ENCODE measurements around the gene TSTD1.
"Not testable (repeated sequence)": the region's sequence is repeated elsewhere in the genome, so short reads cannot be mapped to it uniquely, and the experiment has no call there.

Gene TSTD1

GRCh38 chr1:161029466-161029865 is 9.3 kb downstream of the TSTD1 start:
- H3K27ac ChIP-seq (ENCODE audit: low read depth, low read length); H3K4me1 ChIP-seq (ENCODE audit: insufficient read depth, low read length); H3K36me3 ChIP-seq (ENCODE audit: insufficient read depth, low read length); H3K9me3 ChIP-seq (ENCODE audit: insufficient read depth, low read depth, low read length); H3K9ac ChIP-seq (ENCODE audit: low read depth, low read length); H3K4me3 ChIP-seq (ENCODE audit: low read length); H3K27me3 ChIP-seq (ENCODE audit: insufficient read depth, low read length): not testable (repeated sequence)
- 96% methylated on average over 32 of the region's 32 CpGs for WGBS

GRCh38 chr1:161026954-161027353 is 11.8 kb downstream of the TSTD1 start:
- H3K36me3 ChIP-seq (ENCODE audit: insufficient read depth, low read length); H3K27ac ChIP-seq (ENCODE audit: low read depth, low read length); H3K9me3 ChIP-seq (ENCODE audit: insufficient read depth, low read depth, low read length); H3K27me3 ChIP-seq (ENCODE audit: insufficient read depth, low read length); H3K4me3 ChIP-seq (ENCODE audit: low read length); H3K9ac ChIP-seq (ENCODE audit: low read depth, low read length); H3K4me1 ChIP-seq (ENCODE audit: insufficient read depth, low read length): not testable (repeated sequence)
- WGBS = 96% methylated on average over 1 of the region's 1 CpG

DNA sequence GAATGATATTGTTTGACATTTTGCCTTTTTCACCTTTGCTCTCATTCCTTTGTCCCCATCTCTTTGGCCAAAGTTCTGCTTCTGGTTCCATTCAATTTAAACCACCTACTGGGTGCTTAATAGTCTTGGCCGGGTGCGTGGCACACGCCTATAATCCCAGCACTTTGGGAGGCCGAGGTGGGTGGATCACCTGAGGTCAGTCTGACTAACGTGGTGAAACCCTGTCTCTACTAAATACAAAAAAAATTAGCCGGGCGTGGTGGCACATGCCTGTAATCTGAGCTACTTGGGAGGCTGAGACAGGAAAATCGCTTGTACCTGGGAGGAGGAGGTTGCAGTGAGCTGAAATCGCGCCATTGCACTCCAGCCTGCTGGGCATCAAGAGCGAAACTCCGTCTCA is 16.3 kb downstream of the TSTD1 start:
- peaks cover 21% of the 10 kb centered on the region for H3K4me1 ChIP-seq (ENCODE audit: insufficient read depth, low read length)
- 88% methylated on average over 12 of the region's 12 CpGs for WGBS
- not testable (repeated sequence) for H3K4me3 ChIP-seq (ENCODE audit: low read length); H3K27ac ChIP-seq (ENCODE audit: low read depth, low read length); H3K36me3 ChIP-seq (ENCODE audit: insufficient read depth, low read length); H3K27me3 ChIP-seq (ENCODE audit: insufficient read depth, low read length); H3K9ac ChIP-seq (ENCODE audit: low read depth, low read length); H3K9me3 ChIP-seq (ENCODE audit: insufficient read depth, low read depth, low read length)

- Histone ChIP-seq H3K4me3 (ENCODE audit: low read length) (peak overlapping the region; percentile 79), H3K4me1 (ENCODE audit: insufficient read depth, low read length) (peaks cover 22% of the 10 kb centered on the region), H3K36me3 (ENCODE audit: insufficient read depth, low read length) (no peaks in the 10 kb centered on the region; the same call in 1 of the 2 replicates), H3K9me3 (ENCODE audit: insufficient read depth, low read depth, low read length) (no peaks in the 10 kb centered on the region), H3K27me3 (ENCODE audit: insufficient read depth, low read length) (no peaks in the 10 kb centered on the region), H3K9ac (ENCODE audit: low read depth, low read length) (0 out of 2 replicates have a peak overlapping the region, but pooled peaks have one; percentile 56), H3K27ac (ENCODE audit: low read depth, low read length) (no peak overlapping the region)
- 96% methylated on average over 1 of the region's 2 CpGs for WGBS
These were observed 16.8 kb downstream of the TSTD1 start for GRCh38 chr1:161021970-161022353.

DNA sequence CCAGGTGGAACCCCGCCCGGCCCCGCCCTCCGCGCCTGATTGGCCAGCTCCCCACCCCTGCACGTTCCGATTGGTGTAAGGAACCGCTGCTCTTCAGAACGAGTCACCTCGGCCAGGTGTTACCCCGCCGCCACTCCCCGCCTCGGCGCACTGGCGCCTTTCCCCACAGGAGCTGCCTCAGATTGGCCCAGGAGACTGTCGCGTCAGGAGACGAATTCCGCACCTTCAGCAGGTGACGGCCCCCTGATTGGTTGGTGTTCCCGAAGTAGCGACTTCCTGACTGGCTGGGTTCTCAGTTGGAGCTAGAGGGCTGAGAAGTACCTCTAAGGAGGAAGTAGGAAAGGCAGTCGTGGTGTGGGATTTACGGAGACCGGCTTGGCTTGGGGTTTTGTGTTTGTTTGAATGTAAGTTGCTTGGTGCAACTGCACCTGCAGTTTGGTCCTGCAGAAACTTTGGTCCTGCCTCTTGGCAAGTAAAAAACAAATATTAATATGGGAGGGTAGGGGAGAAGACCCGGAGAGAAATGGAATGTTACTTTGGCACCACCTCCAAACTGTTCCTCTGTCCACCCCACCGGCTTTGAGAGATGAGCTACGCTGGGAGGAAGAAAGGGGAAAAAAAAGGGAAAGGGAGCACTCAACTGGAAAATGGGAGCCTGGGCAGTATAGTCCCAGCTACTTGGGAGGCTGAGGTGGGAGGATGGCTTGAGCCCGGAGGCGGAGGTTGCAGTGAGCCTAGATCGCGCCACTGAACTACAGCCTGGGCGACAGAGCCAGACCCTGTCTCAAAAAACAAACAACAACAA is 17.4 kb downstream of the TSTD1 start:
- H3K9ac ChIP-seq (ENCODE audit: low read depth, low read length) = peak overlapping the region; percentile 78
- H3K4me3 ChIP-seq (ENCODE audit: low read length) = peak overlapping the region; percentile 79
- WGBS = 14% methylated on average over 33 of the region's 34 CpGs
- no peaks in the 10 kb centered on the region; the same call in 1 of the 2 replicates for H3K36me3 ChIP-seq (ENCODE audit: insufficient read depth, low read length)
- H3K27me3 ChIP-seq (ENCODE audit: insufficient read depth, low read length) = no peaks in the 10 kb centered on the region
- H3K27ac ChIP-seq (ENCODE audit: low read depth, low read length) = peak overlapping the region; percentile 93
- H3K4me1 ChIP-seq (ENCODE audit: insufficient read depth, low read length) = peaks cover 26% of the 10 kb centered on the region
- no peaks in the 10 kb centered on the region for H3K9me3 ChIP-seq (ENCODE audit: insufficient read depth, low read depth, low read length)

GRCh38 chr1:161020509-161021164 is 18.1 kb downstream of the TSTD1 start, which contains the start of gene F11R:
TSS of gene F11R (minus strand) at chr1:161021152. CDS start at chr1:161021073, 79 bp downstream.
- H3K36me3 ChIP-seq (ENCODE audit: insufficient read depth, low read length) = no peaks in the 10 kb centered on the region; the same call in 1 of the 2 replicates
- peak within 1 kb of the TSS; percentile 93 for H3K27ac ChIP-seq (ENCODE audit: low read depth, low read length)
- H3K4me3 ChIP-seq (ENCODE audit: low read length) = peak within 1 kb of the TSS; percentile 79
- peaks cover 26% of the 10 kb centered on the region for H3K4me1 ChIP-seq (ENCODE audit: insufficient read depth, low read length)
- no peaks in the 10 kb centered on the region for H3K27me3 ChIP-seq (ENCODE audit: insufficient read depth, low read length)
- peak within 1 kb of the TSS; percentile 78 for H3K9ac ChIP-seq (ENCODE audit: low read depth, low read length)
- WGBS = under 1% methylated on average over 36 of the region's 36 CpGs
- H3K9me3 ChIP-seq (ENCODE audit: insufficient read depth, low read depth, low read length) = no peaks in the 10 kb centered on the region

DNA sequence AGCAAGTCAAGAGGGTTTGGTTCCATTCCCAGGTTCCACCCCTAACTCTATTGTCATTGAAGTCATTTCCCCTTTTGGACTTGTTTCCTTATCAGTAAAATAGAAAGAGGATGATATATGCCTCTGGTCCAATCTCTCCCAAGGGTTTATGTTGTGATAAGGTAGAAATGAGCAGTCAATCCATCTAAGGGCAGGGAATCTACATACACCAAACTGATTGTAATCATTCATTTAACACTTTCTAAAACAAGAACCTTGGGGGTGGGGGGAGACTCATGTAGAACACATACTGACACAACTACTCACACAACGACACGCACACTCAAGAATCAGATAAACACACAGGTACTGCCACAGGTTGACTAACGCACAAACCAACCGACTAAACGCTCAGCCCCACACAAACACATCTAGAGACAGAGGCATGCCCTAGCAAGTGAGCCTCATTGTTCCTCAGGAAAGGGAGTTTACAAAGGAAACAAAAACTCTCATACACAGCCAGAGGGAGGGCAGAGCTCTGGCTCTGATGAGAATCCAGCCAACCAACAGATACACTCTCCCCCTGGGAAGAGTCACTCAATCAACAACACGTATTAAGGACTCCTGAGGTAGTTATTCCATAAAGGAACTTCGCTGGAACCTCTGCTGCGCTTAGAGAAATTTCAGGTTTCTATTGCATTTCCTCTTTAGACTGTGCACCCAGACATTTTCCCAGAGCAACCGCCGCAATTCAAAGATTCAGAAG is 18.8 kb downstream of the TSTD1 start:
- Histone ChIP-seq H3K27ac (ENCODE audit: low read depth, low read length) (peak overlapping the region; percentile 93), H3K9me3 (ENCODE audit: insufficient read depth, low read depth, low read length) (no peaks in the 10 kb centered on the region), H3K27me3 (ENCODE audit: insufficient read depth, low read length) (no peaks in the 10 kb centered on the region), H3K36me3 (ENCODE audit: insufficient read depth, low read length) (no peaks in the 10 kb centered on the region; the same call in 1 of the 2 replicates), H3K4me3 (ENCODE audit: low read length) (peak overlapping the region; percentile 79), H3K9ac (ENCODE audit: low read depth, low read length) (peak overlapping the region; percentile 78), H3K4me1 (ENCODE audit: insufficient read depth, low read length) (peaks cover 26% of the 10 kb centered on the region)
- WGBS = 7% methylated on average over 10 of the region's 10 CpGs

GRCh38 chr1:161019111-161019660 is 19.6 kb downstream of the TSTD1 start:
- H3K9me3 ChIP-seq (ENCODE audit: insufficient read depth, low read depth, low read length); H3K27me3 ChIP-seq (ENCODE audit: insufficient read depth, low read length); H3K36me3 ChIP-seq (ENCODE audit: insufficient read depth, low read length): not testable (repeated sequence)
- Histone ChIP-seq H3K9ac (ENCODE audit: low read depth, low read length) (peak overlapping the region; percentile 16; the same call in 1 of the 2 replicates), H3K27ac (ENCODE audit: low read depth, low read length) (peak overlapping the region; percentile 68; the same call in 1 of the 2 replicates), H3K4me1 (ENCODE audit: insufficient read depth, low read length) (peaks cover 29% of the 10 kb centered on the region), H3K4me3 (ENCODE audit: low read length) (peak overlapping the region; percentile 79)
- WGBS = 86% methylated on average over 15 of the region's 15 CpGs

- Histone ChIP-seq H3K4me3 (ENCODE audit: low read length) (peak overlapping the region; percentile 79), H3K9ac (ENCODE audit: low read depth, low read length) (0 out of 2 replicates have a peak overlapping the region, but pooled peaks have one; percentile 16), H3K36me3 (ENCODE audit: insufficient read depth, low read length) (peaks cover 3% of the 10 kb centered on the region; the same call in 1 of the 2 replicates), H3K4me1 (ENCODE audit: insufficient read depth, low read length) (peaks cover 35% of the 10 kb centered on the region), H3K9me3 (ENCODE audit: insufficient read depth, low read depth, low read length) (no peaks in the 10 kb centered on the region), H3K27me3 (ENCODE audit: insufficient read depth, low read length) (no peaks in the 10 kb centered on the region), H3K27ac (ENCODE audit: low read depth, low read length) (peak overlapping the region; percentile 68; the same call in 1 of the 2 replicates)
- WGBS = 72% methylated on average over 1 of the region's 1 CpG
These were observed 20.2 kb downstream of the TSTD1 start for GRCh38 chr1:161018631-161018930.

GRCh38 chr1:161017756-161018630 is 20.8 kb downstream of the TSTD1 start:
- Histone ChIP-seq H3K9ac (ENCODE audit: low read depth, low read length) (0 out of 2 replicates have a peak overlapping the region, but pooled peaks have one; percentile 19), H3K27me3 (ENCODE audit: insufficient read depth, low read length) (no peaks in the 10 kb centered on the region), H3K36me3 (ENCODE audit: insufficient read depth, low read length) (peaks cover 3% of the 10 kb centered on the region; the same call in 1 of the 2 replicates), H3K9me3 (ENCODE audit: insufficient read depth, low read depth, low read length) (no peaks in the 10 kb centered on the region), H3K4me3 (ENCODE audit: low read length) (peak overlapping the region; percentile 79), H3K4me1 (ENCODE audit: insufficient read depth, low read length) (peaks cover 41% of the 10 kb centered on the region), H3K27ac (ENCODE audit: low read depth, low read length) (peak overlapping the region; percentile 68)
- WGBS = 78% methylated on average over 5 of the region's 5 CpGs
